Measurements from ENCODE around the gene ITM2C. TPM values are rescaled to one million over a fixed set of nuclear protein-coding genes. Genes with fewer than 3 reads are reported as not detected.

ITM2C gene
- total and polyA plus RNA-seq, 2 of the 8 experiments (the other 6 are each of a cell fraction or from before 2014, with no cell fraction given) = 362 to 742 TPM

DNA sequence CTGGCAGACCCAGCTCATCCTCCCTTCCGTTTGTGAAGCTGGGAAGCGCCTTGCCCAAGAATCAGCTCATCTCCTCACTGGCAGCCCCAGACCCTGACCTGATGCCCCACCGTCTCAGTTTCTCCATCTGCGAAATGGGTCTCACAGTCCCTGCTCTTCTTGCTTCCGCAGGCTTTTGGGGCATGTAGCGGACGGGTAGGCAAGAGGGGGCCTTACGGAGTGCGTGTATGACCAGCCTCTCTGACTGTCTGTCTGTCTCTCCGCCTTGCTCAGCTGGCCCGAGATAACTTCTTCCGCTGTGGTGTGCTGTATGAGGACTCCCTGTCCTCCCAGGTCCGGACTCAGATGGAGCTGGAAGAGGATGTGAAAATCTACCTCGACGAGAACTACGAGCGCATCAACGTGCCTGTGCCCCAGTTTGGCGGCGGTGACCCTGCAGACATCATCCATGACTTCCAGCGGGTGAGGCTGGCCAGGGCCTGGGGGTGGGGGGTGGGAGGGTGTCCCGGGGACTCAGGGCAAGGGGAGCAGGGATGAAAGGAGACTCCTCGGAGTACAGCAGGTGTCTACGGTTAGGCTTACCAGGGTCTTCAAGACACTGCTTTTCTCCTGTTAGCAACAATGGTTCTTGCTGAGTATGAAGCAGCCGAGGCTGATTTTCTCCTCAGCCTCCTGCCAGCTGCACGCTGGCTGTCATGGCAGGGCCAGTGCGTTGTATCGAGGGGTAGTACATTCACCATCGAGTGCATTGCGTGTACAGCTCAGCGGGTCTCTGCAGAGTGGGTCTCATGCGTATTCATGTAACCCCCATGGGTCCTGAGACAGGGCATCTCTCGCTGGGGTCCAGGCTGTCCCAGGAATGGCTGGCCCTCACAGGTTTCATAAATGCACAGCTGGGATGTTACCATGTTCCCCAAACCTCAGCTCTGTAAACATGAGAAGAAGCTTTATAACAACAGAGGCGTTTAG, 10.9 kb downstream of the ITM2C start:
- no peak overlapping the region for H3K14ac ChIP-seq (ENCODE audit: insufficient read length)
- no peak overlapping the region for H2BK20ac ChIP-seq (ENCODE audit: low read length)
- no peaks in the 10 kb centered on the region for H3K23me2 ChIP-seq (ENCODE audit: low read depth, low read length)
- DNase-seq (ENCODE audit: low read depth in 1 of 2, low spot score in 2 of 2) (peak in 1 of 2 experiments; percentile 33), FAIRE-seq (no peak)
- no peak overlapping the region for H3K4ac ChIP-seq (replicated peaks; ENCODE audit: insufficient read length, low read depth, low read length)
- no peak overlapping the region for H4K91ac ChIP-seq (replicated peaks; ENCODE audit: insufficient read length, low read length)
- no peak overlapping the region for H3K18ac ChIP-seq (ENCODE audit: extremely low read depth, low read length)
- no peak overlapping the region for H2BK5ac ChIP-seq (ENCODE audit: low read depth, low read length)
- H3K4me2 ChIP-seq (ENCODE audit: insufficient read depth in 1 of 2, low read depth in 2 of 2, low read length in 2 of 2) = no peak overlapping the region
- no peak overlapping the region; the same call in 1 of the 2 replicates for H3K27ac ChIP-seq (ENCODE audit: low read depth, low read length)
- H3K27me3 ChIP-seq (replicated peaks in 1 of 4; ENCODE audit: control insufficient read depth in 3 of 4, extremely low read depth in 1 of 4, insufficient read depth in 3 of 4, low read length in 3 of 4) = no peaks in the 10 kb centered on the region
- peaks cover 7 to 39% of the 10 kb centered on the region in 2 experiments; a peak in 3 of 4 replicates for H3K79me2 ChIP-seq (ENCODE audit: control insufficient read depth in 1 of 2, insufficient read depth in 2 of 2, low read length in 2 of 2)
- H2BK120ac ChIP-seq (replicated peaks; ENCODE audit: low read depth, low read length) = no peak overlapping the region
- no peak overlapping the region for H3K23ac ChIP-seq (ENCODE audit: insufficient read length)
- H2BK15ac ChIP-seq (ENCODE audit: low read length) = no peak overlapping the region
- H4K8ac ChIP-seq (ENCODE audit: extremely low read depth, insufficient read depth, low read length) = no peak overlapping the region; the same call in 1 of the 2 replicates
- no peak overlapping the region for H3K56ac ChIP-seq (replicated peaks; ENCODE audit: insufficient read length, low read depth, low read length)
- H2BK12ac ChIP-seq (ENCODE audit: low read depth, low read length) = no peak overlapping the region
- ChIA-PET POLR2A (ENCODE audit: partially characterized antibody) (interaction anchor here (0.8 to 4.6 kb wide), 9 partner anchors 7 to 28 kb away, joined by 3 to 50 read pairs (median 4); partner anchors contain the start of gene ITM2C), CTCF (ENCODE audit: partially characterized antibody) (interaction anchor here (0.6 to 2.4 kb wide), 15 partner anchors 9 to 130 kb away, joined by 3 to 7 read pairs (median 3); no protein-coding TSS in a partner anchor)
- H4K20me1 ChIP-seq (replicated peaks in 1 of 2; ENCODE audit: control insufficient read depth in 1 of 2, insufficient read depth in 2 of 2, low read length in 2 of 2) = peaks cover 9 to 38% of the 10 kb centered on the region in 2 experiments
- 90% methylated on average over 25 of the region's 34 CpGs; no CpG with 5 or more reads in 1 of the 2 experiments for WGBS, 2 experiments (ENCODE audit: extremely low coverage in 1 of 2, insufficient coverage in 1 of 2, insufficient read length in 1 of 2, insufficient replicate concordance in 2 of 2, low coverage in 1 of 2, low lambda C conversion rate in 2 of 2, missing lambda C conversion rate in 1 of 2)
- no peak overlapping the region for H4K5ac ChIP-seq (ENCODE audit: insufficient read length, low read depth, low read length)
- TF ChIP-seq, protein P1, sequence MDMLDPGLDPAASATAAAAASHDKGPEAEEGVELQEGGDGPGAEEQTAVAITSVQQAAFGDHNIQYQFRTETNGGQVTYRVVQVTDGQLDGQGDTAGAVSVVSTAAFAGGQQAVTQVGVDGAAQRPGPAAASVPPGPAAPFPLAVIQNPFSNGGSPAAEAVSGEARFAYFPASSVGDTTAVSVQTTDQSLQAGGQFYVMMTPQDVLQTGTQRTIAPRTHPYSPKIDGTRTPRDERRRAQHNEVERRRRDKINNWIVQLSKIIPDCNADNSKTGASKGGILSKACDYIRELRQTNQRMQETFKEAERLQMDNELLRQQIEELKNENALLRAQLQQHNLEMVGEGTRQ (IDR thresholded peaks at IDR 0.05; ENCODE audit: low read length) = no peak
- TF ChIP-seq SUZ12 (IDR thresholded peaks at IDR 0.05; ENCODE audit: low read length) (no peak), KDM1A (IDR thresholded peaks at IDR 0.05; ENCODE audit: borderline replicate concordance, low read length) (no peak), SP2 (IDR thresholded peaks at IDR 0.05; ENCODE audit: low read length) (no peak)
- no peak overlapping the region for H2AFZ ChIP-seq (ENCODE audit: low read length)
- H2AK5ac ChIP-seq (ENCODE audit: low read depth, low read length) = no peak overlapping the region
- 0 out of 7 replicates have a peak overlapping the region, but pooled peaks of 1 of the 4 experiments have one; percentile 13 for H3K9ac ChIP-seq (replicated peaks in 1 of 4; ENCODE audit: extremely low read depth in 1 of 4, low read depth in 3 of 4, low read length in 3 of 4)
- H3K4me3 ChIP-seq (ENCODE audit: extremely low read depth in 1 of 4, insufficient read depth in 2 of 4, low read depth in 3 of 4, low read length in 4 of 4) = no peak overlapping the region
- peaks cover 22% of the 10 kb centered on the region for H3K79me1 ChIP-seq (ENCODE audit: low read depth, low read length)
- H3K9me3 ChIP-seq (ENCODE audit: insufficient read depth in 2 of 2, low read depth in 1 of 2, low read length in 1 of 2) = no peaks in the 10 kb centered on the region
- H3K4me1 ChIP-seq (replicated peaks in 1 of 4; ENCODE audit: control insufficient read depth in 3 of 4, insufficient read depth in 4 of 4, low read length in 3 of 4) = peaks cover 2 to 14% (median 12%) of the 10 kb centered on the region in 4 experiments
- peaks cover 20 to 66% (median 46%) of the 10 kb centered on the region in 4 experiments for H3K36me3 ChIP-seq (ENCODE audit: control insufficient read depth in 2 of 4, insufficient read depth in 4 of 4, low read length in 3 of 4)
